ENCODE data around the gene PLA2G6. TPM values are rescaled to one million over a fixed set of nuclear protein-coding genes. Genes with fewer than 3 reads are reported as not detected.

Gene PLA2G6
- total and polyA plus RNA-seq, 2 of the 13 experiments (the other 11 are each of a cell fraction or from before 2014, with no cell fraction given): 4.8 to 11.5 TPM

DNA sequence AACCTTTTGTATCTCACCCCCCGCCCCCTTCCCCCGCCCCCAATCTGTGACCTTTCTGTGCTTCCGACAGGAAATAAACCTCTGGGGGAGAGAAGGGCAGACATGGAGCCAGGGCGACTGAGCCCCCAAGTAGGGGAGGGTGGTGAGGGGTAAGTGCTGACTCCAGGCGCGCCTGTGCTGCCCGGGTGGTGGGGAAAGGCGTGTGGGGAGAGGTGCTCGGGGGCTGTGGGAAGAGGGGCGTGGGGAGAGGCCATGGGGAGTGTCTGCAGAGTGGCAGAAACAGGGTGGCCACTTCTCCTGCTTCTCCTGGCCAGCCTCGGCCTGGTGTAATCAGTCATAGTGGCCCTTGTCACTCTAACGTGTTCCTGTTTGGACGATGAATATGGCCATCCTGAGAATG lies 105.7 kb downstream of the PLA2G6 start (continued):
- TF ChIP-seq, protein P1, sequence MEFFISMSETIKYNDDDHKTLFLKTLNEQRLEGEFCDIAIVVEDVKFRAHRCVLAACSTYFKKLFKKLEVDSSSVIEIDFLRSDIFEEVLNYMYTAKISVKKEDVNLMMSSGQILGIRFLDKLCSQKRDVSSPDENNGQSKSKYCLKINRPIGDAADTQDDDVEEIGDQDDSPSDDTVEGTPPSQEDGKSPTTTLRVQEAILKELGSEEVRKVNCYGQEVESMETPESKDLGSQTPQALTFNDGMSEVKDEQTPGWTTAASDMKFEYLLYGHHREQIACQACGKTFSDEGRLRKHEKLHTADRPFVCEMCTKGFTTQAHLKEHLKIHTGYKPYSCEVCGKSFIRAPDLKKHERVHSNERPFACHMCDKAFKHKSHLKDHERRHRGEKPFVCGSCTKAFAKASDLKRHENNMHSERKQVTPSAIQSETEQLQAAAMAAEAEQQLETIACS (CRISPR knock-in tag; IDR thresholded peaks at IDR 0.05): no peak
- TF ChIP-seq GLI4 (CRISPR knock-in tag; IDR thresholded peaks at IDR 0.05; ENCODE audit: borderline replicate concordance): no peak
- no peak for TF ChIP-seq NFRKB (IDR thresholded peaks at IDR 0.05)
- TF ChIP-seq GABPB1 (CRISPR knock-in tag; IDR thresholded peaks at IDR 0.05): no peak
- TF ChIP-seq, protein P2, sequence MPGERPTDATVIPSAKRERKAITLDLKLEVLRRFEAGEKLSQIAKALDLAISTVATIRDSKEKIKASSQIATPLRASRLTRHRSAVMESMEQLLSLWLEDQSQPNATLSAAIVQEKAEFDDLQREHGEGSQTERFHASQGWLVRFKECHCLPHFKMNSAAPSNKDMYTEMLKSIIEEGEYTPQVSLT (CRISPR knock-in tag; IDR thresholded peaks at IDR 0.05; ENCODE audit: borderline replicate concordance, low read depth): no peak

DNA sequence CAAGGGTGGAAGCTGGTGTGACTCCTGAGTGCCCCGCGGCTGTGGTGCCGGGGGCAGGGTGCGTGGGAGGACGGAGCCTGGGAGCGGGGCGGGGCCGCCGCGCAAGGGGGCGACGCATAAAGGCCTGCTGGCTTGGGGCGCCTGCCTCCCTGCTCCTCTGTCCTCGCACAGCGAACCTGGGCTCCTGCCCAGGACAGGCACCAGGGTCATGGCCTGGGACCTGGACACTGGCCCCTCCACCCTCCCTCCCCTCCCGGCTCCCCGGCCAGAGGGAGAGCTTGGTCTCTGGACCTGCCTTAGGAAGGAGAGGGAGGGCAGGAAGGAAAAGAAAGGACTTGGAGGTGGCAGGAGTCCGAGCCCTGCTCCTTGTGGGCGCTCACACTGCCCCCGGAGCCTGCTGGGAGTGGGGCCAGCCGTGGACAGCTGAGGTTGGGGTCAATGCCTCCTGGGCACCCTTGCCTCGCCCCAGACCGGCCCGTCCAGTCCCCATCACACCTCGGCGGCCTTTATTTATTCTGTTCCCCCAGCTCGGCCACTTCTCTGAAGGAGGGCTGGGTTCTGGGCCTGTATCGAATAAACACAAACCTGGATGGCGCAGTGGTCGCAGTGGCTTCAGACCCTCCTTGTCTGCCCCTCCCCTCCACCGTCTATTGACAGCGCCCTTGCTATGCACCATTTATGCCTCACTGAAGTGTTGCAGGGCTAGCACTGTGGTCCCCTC lies 106.4 kb downstream of the PLA2G6 start:
- DNase-seq (ENCODE audit: low spot score) (no peak), FAIRE-seq (no peak), ATAC-seq (no peak)
- H3K4me3 ChIP-seq (replicated peaks in 1 of 3; ENCODE audit: insufficient read depth in 1 of 3, low read depth in 2 of 3, low read length in 3 of 3): no peak overlapping the region
- H4K20me1 ChIP-seq (ENCODE audit: insufficient read depth, low read length): no peaks in the 10 kb centered on the region
- intact Hi-C loops (cut with micrococcal nuclease; ENCODE audit: unreplicated experiment): no loop called here
- H3K9ac ChIP-seq (ENCODE audit: insufficient read depth, low read depth, low read length): no peak overlapping the region
- CTCF ChIA-PET (ENCODE audit: low intra/inter-chr PET ratio, low total read pairs): no interaction called here
- H3K36me3 ChIP-seq (replicated peaks in 1 of 2; ENCODE audit: control insufficient read depth in 1 of 2, insufficient read depth in 2 of 2, low read length in 2 of 2): peaks cover 8 to 14% of the 10 kb centered on the region in 2 experiments
- WGBS (ENCODE audit: low lambda C conversion rate): 94% methylated on average over 20 of the region's 32 CpGs
- TF ChIP-seq RBFOX2 (IDR thresholded peaks at IDR 0.05; ENCODE audit: low read depth, low read length) (0 out of 2 replicates have a peak, but pooled peaks have one; percentile 31), ZNF598 (CRISPR knock-in tag; IDR thresholded peaks at IDR 0.05; ENCODE audit: borderline replicate concordance) (no peak)
- POLR2A ChIA-PET: interaction anchor here (1.6 kb wide), 1 partner anchor 35 kb away, joined by 4 read pairs; the partner anchor contains the start of gene BAIAP2L2
- in situ Hi-C loops (cut with HindIII; ENCODE audit: extremely low pct_ligation_motif_present, low pct_unique_long_range_greater_than_20kb): no loop called here
- no peak overlapping the region for H2AFZ ChIP-seq (ENCODE audit: low read length)
- no peaks in the 10 kb centered on the region for H3K9me3 ChIP-seq (ENCODE audit: low read length)
- H3K27ac ChIP-seq (ENCODE audit: extremely low read length, insufficient read depth, low read length): no peak overlapping the region
- H3K79me2 ChIP-seq (ENCODE audit: insufficient read depth, low read length): no peaks in the 10 kb centered on the region
- H3K27me3 ChIP-seq (ENCODE audit: control insufficient read depth in 1 of 2, insufficient read depth in 2 of 2, low read length in 2 of 2): no peaks in the 10 kb centered on the region
- no TSS peak for BruUV-seq (replicated peaks)
- no peaks in the 10 kb centered on the region for H3K4me1 ChIP-seq (ENCODE audit: insufficient read depth, low read length)
- H3K4me2 ChIP-seq (ENCODE audit: low read depth, low read length): no peak overlapping the region
